Fibroblast of lung (primary cell): ENCODE data around the gene TLR10. TPM values are rescaled to one million over a fixed set of nuclear protein-coding genes. Genes with fewer than 3 reads are reported as not detected.

Source experiments
- DNase-seq, 2 donors: peaks; one replicate each; pipeline versions ENCODE4 v3.0.0 to v3.0.0-alpha.2; 2010; ENCODE audit warnings: low read depth in 2 of 2
- H2AFZ ChIP-seq: 2 replicates; pipeline ENCODE4 v1.5.1; 2012; ENCODE audit warnings: low read length, control low read depth, inconsistent platforms
- H3K27ac ChIP-seq: 2 replicates; pipeline ENCODE4 v1.5.1; 2011; ENCODE audit warnings: low read length, control low read depth; ENCODE audit not compliant: insufficient read depth
- H3K27me3 ChIP-seq: 2 replicates; pipeline ENCODE4 v1.5.1; 2011; ENCODE audit warnings: mild to moderate bottlenecking, low read length; ENCODE audit not compliant: control insufficient read depth, insufficient read depth
- H3K36me3 ChIP-seq: 2 replicates; pipeline ENCODE4 v1.5.1; 2011; ENCODE audit warnings: low read length; ENCODE audit not compliant: control insufficient read depth, insufficient read depth
- H3K4me1 ChIP-seq: 2 replicates; pipeline ENCODE4 v1.5.1; 2011; ENCODE audit warnings: low read length; ENCODE audit not compliant: control insufficient read depth, insufficient read depth; ENCODE audit errors: extremely low read depth
- H3K4me2 ChIP-seq: 2 replicates; pipeline ENCODE4 v1.5.1; 2011; ENCODE audit warnings: low read length, control low read depth; ENCODE audit not compliant: insufficient read depth; ENCODE audit errors: extremely low read depth
- H3K4me3 ChIP-seq, 4 experiments: fragments of 200-600 bp in 1 of 4; sonication (generic) in 1 of 4; replicated peaks in 1 of 4; 2 replicates each; pipeline ENCODE4 v1.5.1; 2011 to 2016; ENCODE audit warnings: low read length in 4 of 4, low read depth in 3 of 4, mild to moderate bottlenecking in 3 of 4, control low read depth in 2 of 4, inconsistent platforms in 1 of 4, mixed read lengths in 1 of 4; ENCODE audit not compliant: insufficient read depth in 1 of 4; ENCODE audit errors: control extremely low read depth in 1 of 4
- H3K79me2 ChIP-seq: 2 replicates; pipeline ENCODE4 v1.5.1; 2012; ENCODE audit warnings: mild to moderate bottlenecking, low read length, inconsistent platforms; ENCODE audit not compliant: control insufficient read depth, insufficient read depth
- H3K9ac ChIP-seq: 2 replicates; pipeline ENCODE4 v1.5.1; 2011; ENCODE audit warnings: mild to moderate bottlenecking, low read length, control low read depth; ENCODE audit not compliant: insufficient read depth
- H3K9me3 ChIP-seq: 2 replicates; pipeline ENCODE4 v1.5.1; 2012; ENCODE audit warnings: low read depth, low read length; ENCODE audit not compliant: control insufficient read depth, insufficient read depth
- H4K20me1 ChIP-seq: 2 replicates; pipeline ENCODE4 v1.5.1; 2011; ENCODE audit warnings: low read length; ENCODE audit not compliant: control insufficient read depth, insufficient read depth; ENCODE audit errors: extremely low read depth
- CTCF ChIP-seq, 2 donors: IDR thresholded peaks in 1 of 2; conservative IDR thresholded peaks in 1 of 2; 1 replicate in 1 of 2; 2 replicates in 1 of 2; pipeline ENCODE4 v1.5.1; 2011 to 2012; ENCODE audit warnings: low read length in 2 of 2, control low read depth in 1 of 2, inconsistent platforms in 1 of 2, low read depth in 1 of 2, mild to moderate bottlenecking in 1 of 2
- EZH2 ChIP-seq: IDR thresholded peaks from 2 replicates; pipeline ENCODE4 v1.5.1; 2012; ENCODE audit warnings: low read length, control low read depth, mild to moderate bottlenecking; ENCODE audit errors: missing control alignments
- polyA plus RNA-seq, 2 donors: library from polyadenylated mRNA; depleted of rRNA in 1 of 2; stranded (reverse) in 1 of 2; unstranded in 1 of 2; fragments of >200 nt; gene quantifications; 2 replicates each; pipeline ENCODE4 v1.2.1, GENCODE V29; 2011 to 2012; ENCODE audit warnings: missing spikeins in 1 of 2
- total RNA-seq: library from RNA; depleted of rRNA; stranded (reverse); fragments of >200 nt; gene quantifications from 2 replicates; pipeline ENCODE4 v1.2.1, GENCODE V29; 2014

TLR10 gene
- total and polyA plus RNA-seq, 2 donors (not counting 1 experiment from before 2014, with no cell fraction given) = not detected

- Histone ChIP-seq H4K20me1 (no peaks in the 10 kb centered on the region), H3K79me2 (no peaks in the 10 kb centered on the region), H3K27ac (no peak overlapping the region), H3K9ac (no peak overlapping the region), H3K27me3 (no peaks in the 10 kb centered on the region), H3K4me3 (no peak overlapping the region), H3K36me3 (no peaks in the 10 kb centered on the region), H3K9me3 (no peaks in the 10 kb centered on the region), H3K4me2 (no peak overlapping the region), H3K4me1 (no peaks in the 10 kb centered on the region), H2AFZ (no peak overlapping the region)
- no peak for DNase-seq
- TF ChIP-seq EZH2 = no peak
- no peak for TF ChIP-seq CTCF (conservative IDR thresholded peaks at IDR 0.05 in 1 of 2, IDR thresholded peaks at IDR 0.05 in 1 of 2; ENCODE audit: low read depth in 1 of 2, low read length in 2 of 2)
Observed at GRCh38 chr4:38738940-38739803, 43.6 kb downstream of the TLR10 start.

- Histone ChIP-seq H3K27me3 (no peaks in the 10 kb centered on the region), H3K9ac (no peak overlapping the region), H4K20me1 (no peaks in the 10 kb centered on the region), H3K36me3 (no peaks in the 10 kb centered on the region), H3K9me3 (no peaks in the 10 kb centered on the region), H2AFZ (no peak overlapping the region), H3K79me2 (no peaks in the 10 kb centered on the region), H3K4me2 (no peak overlapping the region), H3K4me1 (peaks cover 1% of the 10 kb centered on the region), H3K4me3 (no peak overlapping the region), H3K27ac (no peak overlapping the region)
- DNase-seq = no peak
- no peak for TF ChIP-seq CTCF (conservative IDR thresholded peaks at IDR 0.05 in 1 of 2, IDR thresholded peaks at IDR 0.05 in 1 of 2; ENCODE audit: low read depth in 1 of 2, low read length in 2 of 2)
- no peak for TF ChIP-seq EZH2
Observed at GRCh38 chr4:38735870-38736269, 46.9 kb downstream of the TLR10 start.

- no peaks in the 10 kb centered on the region for H4K20me1 ChIP-seq
- no peak overlapping the region for H3K4me2 ChIP-seq
- no peak for DNase-seq
- no peak overlapping the region for H3K27ac ChIP-seq
- peaks cover 6% of the 10 kb centered on the region for H3K4me1 ChIP-seq
- H3K36me3 ChIP-seq = no peaks in the 10 kb centered on the region
- H3K27me3 ChIP-seq = no peaks in the 10 kb centered on the region
- H3K4me3 ChIP-seq = no peak overlapping the region
- H3K9ac ChIP-seq = no peak overlapping the region
- TF ChIP-seq EZH2 (no peak), CTCF (conservative IDR thresholded peaks at IDR 0.05 in 1 of 2, IDR thresholded peaks at IDR 0.05 in 1 of 2; ENCODE audit: low read depth in 1 of 2, low read length in 2 of 2) (no peak)
- no peaks in the 10 kb centered on the region for H3K9me3 ChIP-seq
- H3K79me2 ChIP-seq = no peaks in the 10 kb centered on the region
- H2AFZ ChIP-seq = no peak overlapping the region
Observed at GRCh38 chr4:38734911-38735310, 47.9 kb downstream of the TLR10 start.
